OCI-LY7 (cell line): ENCODE results near the gene GALM.

ENCODE experiments used
- CTCF ChIP-seq: fragments of 200-600 bp; sonication (generic); conservative IDR thresholded peaks from 2 replicates; pipeline ENCODE4 v1.5.1; 2014; ENCODE audit warnings: mild to moderate bottlenecking, antibody characterized with exemption, low read length, moderate library complexity, mixed read lengths
- EZH2phosphoT487 ChIP-seq: fragments of 200-600 bp; sonication (generic); IDR thresholded peaks from 2 replicates; pipeline ENCODE4 v1.6.1; 2018; ENCODE audit warnings: low read depth, borderline replicate concordance, mild to moderate bottlenecking, mixed run types, antibody characterized with exemption, low read length, moderate library complexity, mixed read lengths

DNA sequence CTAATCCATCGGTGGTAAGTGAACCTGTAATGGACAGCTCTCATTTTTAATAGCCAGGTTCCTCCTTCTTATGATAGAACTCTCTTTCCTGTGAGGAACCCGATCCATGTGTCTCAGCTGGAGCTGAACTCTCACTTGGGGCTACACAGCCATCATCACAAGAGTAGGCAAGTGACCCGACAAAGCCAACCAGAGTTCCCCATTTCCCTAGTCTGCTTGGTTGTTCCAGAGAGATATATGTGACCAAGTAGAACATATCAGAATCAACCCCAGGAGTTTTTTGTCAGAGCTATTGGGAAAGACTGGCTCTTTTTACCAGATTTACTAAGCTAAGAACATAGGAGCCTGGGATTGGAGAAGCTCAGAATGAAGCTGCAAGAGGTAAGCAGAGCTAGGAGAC lies 48.6 kb upstream of the GALM start:
- TF ChIP-seq CTCF (no peak), EZH2phosphoT487 (no peak)
